AG04450 (cell line): ENCODE results near the gene C1orf174. TPM values are rescaled to one million over a fixed set of nuclear protein-coding genes. Genes with fewer than 3 reads are reported as not detected.

ENCODE experiments used
- CTCF ChIA-PET: fragments of 300-600, 350-600 bp; formaldehyde crosslinking; extraction: SDS; loops from one replicate; lab custom pipeline; 2022; ENCODE audit warnings: antibody characterized with exemption, inconsistent platforms; lab: Charles Lee
- POLR2A ChIA-PET: fragments of 350-600 bp; formaldehyde crosslinking; extraction: SDS; loops from one replicate; lab custom pipeline; 2021; ENCODE audit warnings: antibody characterized with exemption, inconsistent platforms; lab: Yijun Ruan, JAX
- DNase-seq: peaks from one replicate; pipeline ENCODE4 v3.0.0-alpha.2; 2011; ENCODE audit warnings: low read depth, low spot score
- H3K27ac ChIP-seq: one replicate; pipeline ENCODE4 v1.5.1; 2012; ENCODE audit warnings: low read depth, low read length, control low read depth
- H3K27me3 ChIP-seq: one replicate; pipeline ENCODE4 v1.6.0; 2012; ENCODE audit warnings: low read length; ENCODE audit not compliant: control insufficient read depth, insufficient read depth
- H3K4me3 ChIP-seq: 2 replicates; pipeline ENCODE4 v1.5.1; 2011; ENCODE audit warnings: mild to moderate bottlenecking, low read depth, low read length, control low read depth
- H3K9me3 ChIP-seq: 2 replicates; pipeline ENCODE4 v1.5.1; 2012; ENCODE audit warnings: low read length; ENCODE audit not compliant: control insufficient read depth, insufficient read depth
- CTCF ChIP-seq: IDR thresholded peaks from 2 replicates; pipeline ENCODE4 v1.5.1; 2011; ENCODE audit warnings: low read depth, low read length, control low read depth, inconsistent platforms
- polyA plus RNA-seq: library from polyadenylated mRNA; depleted of rRNA; stranded (reverse); fragments of >200 nt; gene quantifications from 2 replicates; pipeline ENCODE4 v1.2.3, GENCODE V29; 2011

Gene C1orf174
- polyA plus RNA-seq, 1 experiment: 20.7 TPM

GRCh38 chr1:3930301-3931006 lies 30.4 kb upstream of the C1orf174 start:
- no peak for TF ChIP-seq CTCF
- H3K9me3 ChIP-seq: peaks cover 53% of the 10 kb centered on the region
- H3K4me3 ChIP-seq: no peak overlapping the region
- ChIA-PET POLR2A (no interaction called here), CTCF (no interaction called here)
- DNase-seq: no peak
- no peaks in the 10 kb centered on the region for H3K27me3 ChIP-seq
- H3K27ac ChIP-seq: no peak overlapping the region

GRCh38 chr1:3929126-3929525 lies 29.1 kb upstream of the C1orf174 start:
- ChIA-PET CTCF (no interaction called here), POLR2A (no interaction called here)
- H3K4me3 ChIP-seq: no peak overlapping the region
- no peak for TF ChIP-seq CTCF
- no peak for DNase-seq
- no peak overlapping the region for H3K27ac ChIP-seq
- H3K27me3 ChIP-seq: no peaks in the 10 kb centered on the region
- H3K9me3 ChIP-seq: peaks cover 59% of the 10 kb centered on the region

- Histone ChIP-seq H3K27me3 (no peaks in the 10 kb centered on the region), H3K4me3 (no peak overlapping the region), H3K9me3 (peaks cover 59% of the 10 kb centered on the region), H3K27ac (no peak overlapping the region)
- no peak for TF ChIP-seq CTCF
- DNase-seq: no peak
- ChIA-PET POLR2A (no interaction called here), CTCF (no interaction called here)
Measured at GRCh38 chr1:3928586-3928985, 28.5 kb upstream of the C1orf174 start.

- TF ChIP-seq CTCF: no peak
Measured at GRCh38 chr1:3926956-3927355, 26.9 kb upstream of the C1orf174 start.

GRCh38 chr1:3925762-3926161 lies 25.7 kb upstream of the C1orf174 start:
- no peak overlapping the region for H3K4me3 ChIP-seq
- no peak overlapping the region for H3K27ac ChIP-seq
- H3K9me3 ChIP-seq: peaks cover 39% of the 10 kb centered on the region
- H3K27me3 ChIP-seq: no peaks in the 10 kb centered on the region
- no peak for TF ChIP-seq CTCF
- DNase-seq: no peak
- ChIA-PET CTCF (no interaction called here), POLR2A (no interaction called here)

More at GRCh38 chr1:3926956-3927355, 26.9 kb upstream of the C1orf174 start:
- peaks cover 49% of the 10 kb centered on the region for H3K9me3 ChIP-seq
- CTCF ChIA-PET: no interaction called here
- no peak for DNase-seq
- POLR2A ChIA-PET: no interaction called here
- no peak overlapping the region for H3K4me3 ChIP-seq
- H3K27ac ChIP-seq: no peak overlapping the region
- no peaks in the 10 kb centered on the region for H3K27me3 ChIP-seq
